ENCODE measurements around the gene ACYP2. TPM values are rescaled to one million over a fixed set of nuclear protein-coding genes. Genes with fewer than 3 reads are reported as not detected.

The ACYP2 gene
- total RNA-seq, 2 experiments from 2014 or later, result 6.5 to 7.6 TPM

GRCh38 chr2:54342603-54343002, 227.2 kb downstream of the ACYP2 start:
- POLR2A ChIA-PET, result no interaction called here
- CTCF ChIA-PET, result no interaction called here

DNA sequence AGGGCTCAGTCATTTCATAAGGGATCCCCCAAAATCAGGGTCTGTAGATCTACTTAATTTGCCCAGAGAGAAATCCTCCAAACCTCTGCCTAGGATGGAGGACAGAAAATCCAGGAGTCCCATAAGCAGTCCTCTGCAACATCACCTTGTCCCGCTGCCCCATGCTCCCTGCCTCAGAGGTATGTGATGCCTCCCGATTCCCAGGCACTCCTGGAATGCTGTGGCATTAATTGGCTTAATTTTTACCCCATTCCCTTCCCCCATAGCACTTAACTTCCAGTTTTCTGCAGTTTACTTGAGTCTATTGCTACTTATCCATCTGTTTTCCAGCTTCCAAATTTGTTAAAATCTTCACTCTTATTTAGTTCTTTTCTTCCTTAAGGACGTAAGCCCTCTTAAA, 232.2 kb downstream of the ACYP2 start:
- ChIA-PET POLR2A (no interaction called here), CTCF (no interaction called here)

DNA sequence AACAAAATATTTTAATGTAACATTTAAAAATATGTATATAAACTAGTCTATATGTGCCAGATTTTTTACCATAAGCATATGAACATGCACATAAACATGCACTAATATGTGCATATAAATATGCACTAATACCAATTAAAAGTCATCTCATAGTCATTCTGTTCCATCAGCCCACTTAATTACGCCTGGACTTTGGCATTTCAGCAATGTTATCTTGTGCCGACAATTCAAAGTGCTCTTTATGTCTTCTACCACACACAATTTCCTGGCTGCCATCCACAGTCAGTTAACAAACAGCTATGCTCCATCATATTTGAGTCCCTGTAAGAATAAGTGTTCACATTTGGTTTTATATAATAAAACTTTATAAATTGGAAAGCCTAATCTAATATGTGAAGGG, 233.2 kb downstream of the ACYP2 start:
- CTCF ChIA-PET, result no interaction called here
- POLR2A ChIA-PET, result no interaction called here

GRCh38 chr2:54350426-54350825, 235.0 kb downstream of the ACYP2 start:
- ChIA-PET CTCF (no interaction called here), POLR2A (no interaction called here)

DNA sequence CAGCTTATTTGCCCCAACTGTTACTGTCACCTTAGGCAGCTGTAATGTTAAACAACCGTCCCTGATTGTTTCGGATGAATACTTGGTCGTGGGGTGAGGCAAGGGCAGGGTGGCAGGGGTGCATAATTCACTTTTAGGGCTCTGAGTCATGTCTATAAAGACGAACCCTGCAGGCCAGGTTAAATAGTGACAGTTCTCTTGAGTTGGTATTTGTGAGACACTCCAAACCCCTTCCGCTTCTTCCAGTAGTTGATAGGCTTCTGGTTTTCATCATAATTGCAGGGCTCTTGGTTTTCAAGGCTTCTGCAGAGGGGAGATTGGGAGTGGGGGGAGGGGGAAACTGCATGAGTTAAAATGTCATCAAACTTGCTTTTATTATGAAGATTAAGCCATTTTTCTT, 237.8 kb downstream of the ACYP2 start:
- ChIA-PET POLR2A (no interaction called here), CTCF (no interaction called here)

Other genes starting within 250 kb of the ACYP2 start
- gene PSME4, start 144.6 kb upstream of the ACYP2 start, total RNA-seq, result 10 to 100 TPM; 47.9 to 52.3 TPM
- not detected for gene TSPYL6, start 140.6 kb downstream of the ACYP2 start, total RNA-seq